Epithelial cell of prostate (primary cell): Measurements from ENCODE around the gene UBE4B.

Source experiments
- DNase-seq: peaks from one replicate; pipeline ENCODE4 v3.0.0-alpha.2; 2011; ENCODE audit warnings: low read depth, low spot score
- H3K27ac ChIP-seq: fragments of 450-650 bp; 2 replicates; pipeline ENCODE4 v1.5.1; 2017; ENCODE audit warnings: mild to moderate bottlenecking

The UBE4B gene

DNA sequence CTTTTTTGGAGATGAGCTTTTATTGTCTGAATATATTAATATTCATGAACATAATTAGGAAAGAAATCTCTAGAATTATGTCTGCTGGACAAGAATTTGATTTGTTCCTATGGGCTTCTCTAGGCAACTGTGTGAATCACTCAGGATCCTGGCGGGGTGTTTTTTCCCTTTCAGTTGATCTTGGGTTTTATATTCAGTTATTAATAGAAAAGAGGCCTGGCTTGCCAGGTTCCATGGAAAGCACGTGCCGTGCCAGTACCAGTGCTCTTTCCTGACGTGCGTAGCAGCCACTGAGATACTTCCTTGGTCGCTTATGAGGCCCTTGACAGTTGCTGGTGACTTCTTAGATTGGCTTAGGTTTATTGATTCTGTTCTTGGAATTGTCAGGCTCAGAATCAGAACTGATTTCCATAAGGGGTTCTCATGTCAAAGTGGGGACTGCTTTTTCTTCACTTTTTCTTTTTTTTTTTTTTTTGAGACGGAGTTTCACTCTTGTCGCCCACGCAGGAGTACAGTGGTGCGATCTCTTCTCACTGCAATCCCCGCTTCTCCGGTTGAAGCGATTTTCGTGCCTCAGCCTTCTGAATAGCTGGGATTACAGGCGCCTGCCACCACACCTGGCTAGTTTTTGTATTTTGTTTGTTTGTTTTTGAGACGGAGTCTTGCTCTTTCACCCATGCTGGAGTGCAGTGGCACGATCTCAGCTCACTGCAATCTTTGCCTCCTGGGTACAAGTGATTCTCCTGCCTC, 129.0 kb downstream of the UBE4B start:
- no peak overlapping the region for H3K27ac ChIP-seq
- no peak for DNase-seq

DNA sequence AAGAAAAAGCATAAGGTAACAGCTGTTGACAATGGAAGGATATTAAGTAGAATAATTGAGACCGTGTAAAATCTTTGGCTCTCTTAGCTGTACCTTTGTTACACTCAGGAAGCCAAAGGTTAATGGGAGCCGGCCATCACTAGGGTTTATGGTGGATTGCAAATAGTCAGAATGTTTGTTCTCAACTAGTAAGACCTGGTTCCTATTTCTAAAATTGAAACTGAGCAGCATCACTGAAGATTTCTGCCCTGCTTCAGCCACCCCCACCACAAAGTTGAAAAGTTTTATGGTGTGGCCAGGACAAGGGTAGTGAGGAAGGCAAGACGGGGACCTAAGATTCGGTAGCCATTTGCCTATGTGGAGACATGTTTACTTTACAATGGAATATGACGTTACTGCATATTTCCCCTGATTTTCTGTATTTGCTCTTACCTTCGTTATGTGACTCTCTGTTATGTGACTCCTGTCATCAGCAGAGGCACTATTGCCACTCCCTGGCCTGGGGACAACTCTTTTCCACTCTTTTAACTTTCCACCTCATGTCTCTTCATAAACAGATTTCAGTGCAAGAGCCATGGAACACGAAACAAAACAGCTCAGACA, 136.3 kb downstream of the UBE4B start:
- H3K27ac ChIP-seq: no peak overlapping the region
- DNase-seq: no peak

DNA sequence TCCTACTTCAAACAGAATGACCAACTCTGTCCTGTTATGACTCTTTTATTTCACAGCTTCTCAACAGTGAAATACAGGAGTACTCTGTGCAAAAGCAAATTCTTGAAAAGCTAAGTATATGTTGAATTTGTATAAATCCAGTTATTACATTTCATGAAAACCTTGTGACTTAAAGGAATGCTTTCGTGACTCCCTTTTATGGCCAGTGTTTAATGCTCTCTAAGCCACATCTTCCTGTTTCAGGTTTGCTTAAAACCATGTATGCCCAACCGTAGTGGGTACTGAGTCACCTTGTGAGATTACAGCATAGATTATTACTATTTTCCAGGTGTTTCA, 137.4 kb downstream of the UBE4B start:
- peak; percentile 44 for DNase-seq
- peak overlapping the region; percentile 47 for H3K27ac ChIP-seq

DNA sequence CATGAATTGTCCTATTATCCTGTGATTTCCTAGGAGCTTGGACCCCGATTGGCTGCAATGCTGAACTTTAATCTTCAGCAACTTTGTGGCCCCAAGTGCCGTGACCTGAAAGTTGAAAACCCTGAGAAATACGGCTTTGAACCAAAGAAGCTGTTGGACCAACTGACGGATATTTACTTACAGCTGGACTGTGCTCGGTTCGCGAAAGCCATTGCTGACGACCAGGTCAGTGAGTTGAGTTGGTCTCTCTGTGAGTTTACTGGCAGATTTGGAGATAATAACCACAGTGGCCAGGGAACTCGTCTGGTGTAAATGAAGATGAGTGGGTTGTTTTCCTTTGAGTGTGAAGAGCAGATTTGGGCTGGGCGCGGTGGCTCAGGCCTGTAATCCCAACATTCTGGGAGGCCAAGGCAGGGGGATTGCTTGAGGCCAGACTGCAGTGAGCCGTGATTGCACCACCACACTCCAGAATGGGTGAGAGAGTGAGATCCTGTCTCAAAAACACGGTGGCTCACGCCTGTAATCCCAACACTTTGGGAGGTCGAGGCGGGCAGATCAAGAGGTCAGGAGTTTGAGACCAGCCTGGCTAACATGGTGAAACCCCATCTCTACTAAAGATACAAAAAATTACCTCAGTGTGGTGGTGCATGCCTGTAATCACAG, 138.5 kb downstream of the UBE4B start:
- H3K27ac ChIP-seq: peak overlapping the region; percentile 47
- no peak for DNase-seq

DNA sequence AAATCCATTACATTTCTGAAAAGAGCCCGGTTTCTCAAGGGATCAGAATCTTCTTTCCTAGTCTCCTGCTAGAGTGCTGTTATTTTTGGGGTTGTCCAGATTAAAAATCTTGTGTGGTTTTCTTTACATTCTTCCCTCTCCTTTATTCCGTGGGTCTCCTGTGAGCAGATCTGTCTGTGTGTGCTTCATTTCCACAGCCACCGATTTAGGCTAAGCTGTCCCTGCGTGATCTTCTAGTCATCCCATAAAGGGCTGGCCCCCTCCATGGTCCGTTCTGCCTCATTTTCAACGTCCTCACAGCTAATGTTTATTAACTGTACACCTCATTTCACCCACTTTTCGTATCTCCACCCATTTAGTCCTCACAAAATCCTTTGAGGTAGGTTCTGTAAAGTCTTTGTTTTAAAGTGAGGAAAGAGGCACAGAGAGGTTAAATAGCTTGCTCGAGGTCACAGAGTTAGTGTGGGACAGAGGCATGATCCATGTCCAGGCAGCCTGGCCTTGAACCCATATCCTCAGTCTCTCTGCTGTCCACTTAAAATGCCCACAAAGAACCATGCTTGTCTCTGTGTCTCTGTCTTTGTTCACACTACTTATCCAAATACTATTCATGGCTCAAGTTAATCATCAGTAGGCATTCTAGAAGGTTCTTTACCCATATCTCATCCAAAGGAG, 139.4 kb downstream of the UBE4B start:
- no peak overlapping the region for H3K27ac ChIP-seq
- no peak for DNase-seq

DNA sequence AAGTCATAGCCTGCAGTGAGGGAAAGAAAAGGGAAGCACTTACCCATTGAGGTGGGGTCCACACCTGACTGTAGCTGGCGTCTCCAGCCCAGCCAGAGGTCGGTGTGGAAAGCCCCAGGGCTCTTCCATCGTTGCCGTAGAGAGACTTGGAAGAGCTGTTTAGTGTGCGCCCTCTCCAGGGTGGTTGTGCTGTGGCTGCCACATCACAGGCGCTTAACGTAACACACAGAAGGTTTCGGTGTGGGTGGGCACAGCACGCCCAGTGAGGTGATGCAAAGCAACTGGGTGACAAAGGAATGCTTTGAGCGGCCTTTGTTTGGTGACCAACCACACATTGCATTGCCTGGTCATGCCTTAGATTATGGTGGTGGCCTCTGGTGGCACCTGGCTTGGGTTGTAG, 140.8 kb downstream of the UBE4B start:
- no peak for DNase-seq
- no peak overlapping the region for H3K27ac ChIP-seq

DNA sequence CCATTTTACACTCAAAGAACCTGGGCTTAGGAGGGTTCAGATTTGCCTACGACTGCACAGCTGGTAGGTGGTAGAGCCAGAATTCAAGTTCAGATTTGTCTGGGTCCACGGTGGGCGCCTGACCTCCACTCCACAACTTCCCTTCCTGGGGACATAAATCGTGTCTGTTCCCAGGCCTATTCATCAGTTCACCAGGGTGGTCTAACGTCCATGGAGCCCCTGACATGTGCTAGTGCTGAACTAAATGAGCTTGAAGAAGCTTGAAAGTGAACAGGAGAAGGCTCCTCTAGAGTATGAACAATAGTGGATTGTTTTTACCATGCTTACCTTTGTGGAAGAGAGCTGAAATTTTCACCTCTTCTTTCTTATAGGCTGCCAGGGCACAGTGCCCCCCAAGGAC, 145.1 kb downstream of the UBE4B start:
- DNase-seq: no peak

DNA sequence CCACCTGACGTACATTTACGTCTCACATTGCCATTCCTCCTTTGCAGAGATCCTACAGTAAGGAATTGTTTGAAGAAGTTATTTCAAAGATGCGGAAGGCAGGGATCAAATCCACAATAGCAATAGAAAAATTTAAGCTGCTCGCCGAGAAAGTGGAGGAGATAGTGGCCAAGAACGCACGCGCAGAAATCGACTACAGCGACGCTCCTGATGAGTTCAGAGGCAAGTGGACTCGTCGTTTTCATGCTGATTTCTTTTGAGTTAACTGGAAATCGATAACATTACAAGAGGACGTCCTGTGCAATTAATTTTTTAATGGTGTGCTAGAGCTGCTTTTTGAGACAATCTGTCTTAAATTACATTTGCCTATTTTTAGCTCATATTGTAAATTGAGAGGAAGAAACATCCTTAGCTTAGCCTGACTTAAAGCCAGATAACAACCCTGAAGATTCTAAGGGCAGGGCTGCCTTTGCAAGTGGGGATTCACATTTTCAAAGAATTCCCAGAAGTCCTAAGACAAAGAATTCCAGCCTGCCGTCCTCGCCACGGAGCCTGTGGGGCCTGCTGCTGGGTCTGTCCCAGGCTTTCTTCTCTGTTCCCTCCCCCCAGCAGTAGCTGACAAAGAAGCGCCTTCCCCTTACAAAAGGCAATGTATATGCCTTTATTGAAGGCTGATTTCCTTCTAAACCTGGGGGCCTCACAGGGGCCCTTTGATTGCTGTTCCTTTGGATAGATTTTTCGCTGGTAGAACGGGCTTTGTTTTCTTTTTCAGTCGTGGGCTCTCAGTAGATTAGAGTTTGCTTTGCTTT, 146.0 kb downstream of the UBE4B start:
- DNase-seq: no peak
- no peak overlapping the region for H3K27ac ChIP-seq

More for the DNA sequence above, 145.1 kb downstream of the UBE4B start:
- H3K27ac ChIP-seq: no peak overlapping the region

DNA sequence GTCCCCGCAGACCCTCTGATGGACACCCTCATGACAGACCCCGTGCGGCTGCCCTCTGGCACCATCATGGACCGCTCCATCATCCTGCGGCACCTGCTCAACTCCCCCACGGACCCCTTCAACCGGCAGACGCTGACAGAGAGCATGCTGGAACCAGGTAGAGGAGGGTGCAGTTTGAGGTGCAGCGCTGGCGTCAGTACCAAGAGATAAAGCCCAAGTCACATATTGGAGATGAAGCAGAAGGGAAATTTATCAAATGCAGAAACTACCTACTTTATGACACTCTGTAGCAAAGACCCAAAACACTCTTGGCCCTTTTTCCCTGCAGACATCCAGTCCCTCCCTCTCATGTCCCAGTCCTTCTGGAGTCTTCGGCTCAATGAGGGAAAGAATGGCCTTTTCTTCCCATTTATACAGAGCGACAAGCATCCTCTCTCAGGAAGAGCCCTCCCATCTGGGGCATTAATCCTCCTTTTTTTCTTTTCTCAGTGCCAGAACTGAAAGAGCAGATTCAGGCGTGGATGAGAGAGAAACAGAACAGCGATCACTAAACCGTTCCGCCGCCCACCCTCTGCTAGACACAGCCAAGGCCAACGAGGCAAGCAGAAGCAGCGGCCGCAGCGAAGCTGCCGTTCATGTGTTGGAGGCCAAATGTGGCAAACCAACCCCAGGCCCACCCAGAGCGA, 146.8 kb downstream of the UBE4B start:
- H3K27ac ChIP-seq: no peak overlapping the region
- DNase-seq: no peak

DNA sequence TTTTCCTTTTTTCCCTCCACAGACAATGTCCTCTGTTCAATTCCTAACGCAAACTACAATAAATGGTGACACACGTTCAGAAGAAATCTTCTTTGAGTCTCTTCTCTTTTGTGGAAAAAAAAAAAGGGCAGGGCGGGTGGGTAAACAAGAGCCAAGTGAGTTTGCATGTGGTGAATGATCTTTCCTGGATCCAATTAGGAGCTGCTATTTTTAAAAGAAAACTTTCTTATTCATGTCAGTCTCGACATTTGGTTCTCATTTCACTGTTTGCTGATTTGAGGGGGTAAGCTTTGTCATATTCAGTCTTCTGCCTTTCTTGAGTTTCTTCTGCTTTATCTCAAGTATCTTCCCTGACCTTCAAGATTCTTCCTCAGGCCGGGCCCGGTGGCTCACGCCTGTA, 148.4 kb downstream of the UBE4B start:
- DNase-seq: no peak
- H3K27ac ChIP-seq: no peak overlapping the region

DNA sequence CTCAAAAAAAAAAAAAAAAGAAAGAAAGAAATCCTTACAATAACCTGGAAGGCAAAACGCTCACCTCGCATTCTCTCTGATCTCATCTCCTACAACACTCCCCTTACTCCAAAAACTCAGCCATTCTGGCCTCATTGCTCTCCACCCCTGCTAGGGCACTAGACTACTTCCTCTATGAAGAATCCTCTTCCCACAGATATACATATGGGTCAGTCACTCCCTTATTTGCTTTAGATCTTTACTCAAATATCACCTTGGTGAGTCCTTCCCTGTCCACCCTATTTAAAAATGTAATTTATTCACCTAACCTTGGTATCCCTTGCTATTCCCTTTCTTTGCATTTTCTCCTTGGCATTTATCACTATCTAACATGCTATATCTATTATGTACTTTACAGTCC, 153.0 kb downstream of the UBE4B start:
- DNase-seq: no peak

DNA sequence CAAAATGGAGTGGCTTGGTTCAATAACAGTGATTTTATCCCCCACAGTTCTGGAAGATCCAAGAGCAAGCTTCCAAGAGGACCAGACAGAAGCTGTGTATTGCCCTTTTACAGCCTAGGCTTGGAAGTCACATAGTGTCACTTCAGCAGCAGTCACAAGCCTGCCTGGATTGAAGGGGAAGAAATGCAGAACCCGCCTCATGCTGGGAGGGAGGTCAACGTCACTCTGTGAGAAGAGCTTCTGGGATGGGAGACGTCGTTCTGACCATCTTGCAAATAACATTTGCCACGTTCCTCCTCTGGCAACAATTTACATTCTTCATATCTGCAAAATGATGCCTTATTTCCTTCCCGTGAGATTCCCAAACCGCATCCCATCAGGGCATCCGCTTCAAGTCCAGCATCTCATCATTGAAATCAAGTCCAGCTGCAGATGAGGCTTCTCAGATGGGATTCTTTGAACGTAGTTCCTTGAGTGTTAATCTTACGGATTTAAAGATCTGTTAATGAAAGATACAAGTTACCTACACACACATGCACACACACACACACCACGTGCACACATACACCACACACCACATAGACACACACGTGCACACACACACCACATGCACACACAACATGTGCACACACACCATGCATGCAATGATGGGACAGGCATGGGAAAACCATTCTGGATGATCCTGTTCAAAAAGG, 153.7 kb downstream of the UBE4B start:
- no peak for DNase-seq
- H3K27ac ChIP-seq: no peak overlapping the region

More for the DNA sequence above, 153.0 kb downstream of the UBE4B start:
- H3K27ac ChIP-seq: no peak overlapping the region

DNA sequence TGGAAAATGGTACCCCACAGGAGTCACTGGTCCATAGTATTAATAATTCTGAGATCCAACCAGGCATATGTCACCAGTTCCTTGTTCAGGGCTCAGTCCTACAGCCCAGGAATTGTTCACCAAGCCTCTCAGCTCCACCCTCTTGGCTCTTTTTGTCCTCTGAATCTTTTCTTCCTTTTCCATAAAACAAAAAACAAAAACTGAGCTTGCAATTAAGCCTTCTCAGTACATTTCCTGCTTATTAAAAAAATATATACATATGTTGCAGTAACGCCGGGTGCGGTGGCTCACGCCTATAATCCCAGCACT, 154.2 kb downstream of the UBE4B start:
- no peak for DNase-seq
- H3K27ac ChIP-seq: no peak overlapping the region

DNA sequence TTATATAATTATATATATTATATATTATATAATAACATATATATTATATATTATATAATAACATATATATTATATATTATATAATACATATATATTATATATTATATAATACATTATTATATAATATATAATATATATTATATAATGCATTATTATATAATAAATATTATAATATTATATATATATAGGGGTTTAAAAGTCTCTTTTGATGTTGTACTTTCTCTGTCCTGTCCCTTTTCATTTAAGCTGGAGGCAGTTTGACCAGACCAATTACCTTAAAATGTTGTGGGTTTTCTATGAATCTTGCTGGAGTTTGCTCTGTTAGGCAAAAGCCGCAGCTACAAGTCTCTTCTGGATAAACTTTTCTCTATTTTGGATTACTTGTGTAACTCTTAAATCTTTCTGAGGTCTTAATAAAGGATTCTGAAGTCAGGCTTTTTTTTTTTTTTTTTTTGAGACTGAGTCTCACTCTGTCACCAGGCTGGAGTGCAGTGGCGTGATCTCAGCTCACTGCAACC, 155.4 kb downstream of the UBE4B start:
- no peak for DNase-seq
- no peak overlapping the region for H3K27ac ChIP-seq

DNA sequence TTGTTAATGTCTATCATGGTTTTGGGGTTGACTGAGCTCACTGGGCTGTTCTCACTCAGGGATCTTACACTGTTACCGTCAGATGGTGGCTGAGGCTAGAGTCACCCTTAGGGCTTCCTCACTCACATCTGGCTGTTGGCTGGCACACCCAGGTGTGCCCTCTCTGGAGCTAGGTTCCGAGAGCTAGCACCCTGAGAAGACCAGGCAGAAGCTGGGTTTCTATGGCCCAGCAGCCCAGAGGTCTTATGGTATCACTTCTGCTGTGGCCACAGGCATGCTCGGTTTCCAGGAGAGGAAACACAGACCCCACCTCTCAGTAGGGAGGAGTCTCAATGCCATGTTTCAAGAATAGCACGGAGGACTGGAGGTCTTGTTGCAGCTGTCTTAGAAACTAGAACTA, 156.9 kb downstream of the UBE4B start:
- no peak overlapping the region for H3K27ac ChIP-seq
- no peak for DNase-seq

DNA sequence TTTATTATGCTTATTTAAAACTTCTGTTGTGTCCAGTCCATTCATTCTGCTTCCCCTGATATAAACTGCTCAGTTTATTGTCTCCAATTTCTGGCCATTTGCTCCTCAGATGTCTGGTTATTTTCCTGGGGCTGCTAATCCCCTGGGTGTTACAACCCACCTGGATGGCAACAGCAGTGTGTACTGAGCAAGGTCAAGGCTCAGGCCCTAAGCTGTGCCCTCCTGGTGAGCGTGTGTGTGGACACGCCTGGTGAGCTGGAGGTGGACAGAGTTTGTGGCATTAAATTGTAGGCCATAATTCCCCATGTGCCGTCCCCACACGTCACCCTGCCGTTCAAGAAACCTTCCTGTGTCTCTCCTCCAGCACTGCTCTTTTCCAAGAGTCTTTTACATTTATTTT, 159.5 kb downstream of the UBE4B start:
- no peak for DNase-seq
- no peak overlapping the region for H3K27ac ChIP-seq

DNA sequence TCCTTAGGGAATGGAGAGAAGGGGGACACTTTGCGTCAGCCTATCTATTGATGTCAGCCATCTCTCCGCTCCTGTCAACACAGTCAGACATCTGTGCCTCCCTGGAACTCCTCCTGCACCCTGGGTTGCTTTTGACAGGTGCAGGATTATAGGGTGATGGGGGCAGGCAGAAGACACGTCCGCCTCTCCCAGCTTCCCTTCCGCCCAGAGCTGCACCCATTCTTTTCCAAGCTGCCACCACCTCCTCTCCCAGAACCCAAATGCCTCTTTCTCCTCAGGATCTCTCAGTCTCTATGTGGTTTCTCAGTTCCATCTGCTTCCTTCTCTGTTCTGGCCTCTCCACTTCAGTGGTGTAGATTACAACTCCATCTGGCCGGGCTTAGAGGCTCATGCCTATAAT, 160.5 kb downstream of the UBE4B start:
- H3K27ac ChIP-seq: no peak overlapping the region
- no peak for DNase-seq

DNA sequence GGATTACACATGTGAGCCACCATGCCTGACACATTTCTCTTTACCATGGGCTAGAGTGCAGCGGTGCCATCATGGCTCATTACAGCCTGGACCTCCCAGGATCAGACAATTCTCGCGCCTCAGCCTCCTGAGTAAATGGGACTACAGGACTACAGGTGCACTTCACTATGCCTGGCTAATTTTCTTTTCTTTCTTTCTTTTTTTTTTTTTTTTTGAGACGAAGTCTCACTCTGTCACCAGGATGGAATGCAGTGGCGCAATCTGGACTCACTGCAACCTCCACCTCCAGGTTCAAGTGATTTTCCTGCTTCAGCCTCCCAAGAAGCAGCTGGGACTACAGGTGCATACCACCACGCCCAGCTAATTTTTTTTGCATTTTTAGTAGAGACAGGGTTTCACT, 162.8 kb downstream of the UBE4B start:
- H3K27ac ChIP-seq: no peak overlapping the region
- no peak for DNase-seq

DNA sequence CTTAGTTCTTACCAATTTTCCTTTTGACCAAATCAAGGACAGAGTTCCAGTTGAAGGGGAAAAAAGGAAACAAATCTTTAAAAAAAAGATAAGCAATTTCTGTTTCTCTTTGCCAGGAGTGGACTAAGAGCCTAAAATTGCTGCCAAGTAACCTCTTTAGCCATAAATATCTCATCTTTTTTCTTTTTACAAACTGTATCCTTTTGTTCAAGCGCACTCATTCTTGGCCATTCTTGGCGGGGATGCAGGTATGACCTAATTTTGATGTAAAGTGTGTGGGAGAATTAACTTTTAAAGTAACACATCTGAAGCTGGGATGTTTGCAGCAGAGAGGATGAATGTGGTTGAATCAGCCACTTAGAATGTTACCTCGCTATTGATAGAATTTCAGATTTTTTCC, 164.2 kb downstream of the UBE4B start:
- H3K27ac ChIP-seq: no peak overlapping the region
- no peak for DNase-seq
